ENCODE results near the gene EWSR1. TPM values are rescaled to one million over a fixed set of nuclear protein-coding genes. Genes with fewer than 3 reads are reported as not detected.

EWSR1 gene
- total RNA-seq, 2 donors from 2014 or later, result 145 to 236 TPM

GRCh38 chr22:29329581-29329980, 61.5 kb downstream of the EWSR1 start:
- H3K36me3 ChIP-seq, result peaks cover 7% of the 10 kb centered on the region

GRCh38 chr22:29330291-29330690, 62.2 kb downstream of the EWSR1 start:
- no peak overlapping the region for H3K4me3 ChIP-seq
- no peaks in the 10 kb centered on the region for H3K27me3 ChIP-seq
- no peak overlapping the region for H3K9ac ChIP-seq (ENCODE audit: low read depth in 2 of 2, low read length in 2 of 2)
- no peaks in the 10 kb centered on the region for H3K9me3 ChIP-seq
- intact Hi-C loops (cut with DNase I), result no loop called here
- no peak for TF ChIP-seq CTCF (IDR thresholded peaks at IDR 0.05)
- H3K4me1 ChIP-seq, result no peaks in the 10 kb centered on the region
- no peak overlapping the region for H3K27ac ChIP-seq
- peaks cover 7% of the 10 kb centered on the region for H3K36me3 ChIP-seq
- no peak for DNase-seq

More at GRCh38 chr22:29329581-29329980, 61.5 kb downstream of the EWSR1 start:
- no peak for TF ChIP-seq CTCF (IDR thresholded peaks at IDR 0.05)
- intact Hi-C loops (cut with DNase I), result no loop called here
- H3K27ac ChIP-seq, result no peak overlapping the region
- H3K4me3 ChIP-seq, result no peak overlapping the region
- H3K9me3 ChIP-seq, result no peaks in the 10 kb centered on the region
- H3K27me3 ChIP-seq, result no peaks in the 10 kb centered on the region
- H3K4me1 ChIP-seq, result no peaks in the 10 kb centered on the region
- no peak for DNase-seq
- no peak overlapping the region for H3K9ac ChIP-seq (ENCODE audit: low read depth in 2 of 2, low read length in 2 of 2)

GRCh38 chr22:29330753-29331152, 62.7 kb downstream of the EWSR1 start:
- no peaks in the 10 kb centered on the region for H3K27me3 ChIP-seq
- peaks cover 7% of the 10 kb centered on the region for H3K36me3 ChIP-seq
- no peak for TF ChIP-seq CTCF (IDR thresholded peaks at IDR 0.05)
- H3K4me1 ChIP-seq, result no peaks in the 10 kb centered on the region
- DNase-seq, result no peak
- H3K4me3 ChIP-seq, result no peak overlapping the region
- no peak overlapping the region for H3K27ac ChIP-seq
- H3K9ac ChIP-seq (ENCODE audit: low read depth in 2 of 2, low read length in 2 of 2), result no peak overlapping the region
- H3K9me3 ChIP-seq, result no peaks in the 10 kb centered on the region
- intact Hi-C loops (cut with DNase I), result no loop called here

- no peak for DNase-seq
- no peak for TF ChIP-seq CTCF (IDR thresholded peaks at IDR 0.05)
- H3K36me3 ChIP-seq, result peaks cover 7% of the 10 kb centered on the region
- H3K9me3 ChIP-seq, result no peaks in the 10 kb centered on the region
- H3K4me1 ChIP-seq, result no peaks in the 10 kb centered on the region
- H3K9ac ChIP-seq (ENCODE audit: low read depth in 2 of 2, low read length in 2 of 2), result no peak overlapping the region
- no peak overlapping the region for H3K4me3 ChIP-seq
- no peaks in the 10 kb centered on the region for H3K27me3 ChIP-seq
- no peak overlapping the region for H3K27ac ChIP-seq
- intact Hi-C loops (cut with DNase I), result no loop called here
Measured at GRCh38 chr22:29331213-29331612, 63.1 kb downstream of the EWSR1 start.

GRCh38 chr22:29331658-29332300, 63.7 kb downstream of the EWSR1 start:
- no peak for DNase-seq
- H3K27me3 ChIP-seq, result no peaks in the 10 kb centered on the region
- H3K9me3 ChIP-seq, result no peaks in the 10 kb centered on the region
- peaks cover 7% of the 10 kb centered on the region for H3K36me3 ChIP-seq
- intact Hi-C loops (cut with DNase I), result no loop called here
- no peaks in the 10 kb centered on the region for H3K4me1 ChIP-seq
- H3K27ac ChIP-seq, result no peak overlapping the region
- H3K4me3 ChIP-seq, result no peak overlapping the region
- H3K9ac ChIP-seq (ENCODE audit: low read depth in 2 of 2, low read length in 2 of 2), result no peak overlapping the region
- TF ChIP-seq CTCF (IDR thresholded peaks at IDR 0.05), result no peak

All from colonic mucosa (tissue), 4 donors.